K562 (cell line): Measurements from ENCODE around the gene ENO3. TPM values are rescaled to one million over a fixed set of nuclear protein-coding genes. Genes with fewer than 3 reads are reported as not detected.

Experiments used
- ESRRA ChIP-seq: fragments of 450-650 bp; IDR thresholded peaks from 2 replicates; pipeline ENCODE4 v1.6.1; 2014; ENCODE audit warnings: low read depth, mild to moderate bottlenecking, moderate library complexity, borderline replicate concordance
- HBP1 ChIP-seq: fragments of 450-650 bp; formaldehyde crosslinking; IDR thresholded peaks from 2 replicates; pipeline ENCODE4 v1.4.0; 2022; ENCODE audit warnings: missing genetic modification characterization
- HDGF ChIP-seq: fragments of 450-650 bp; IDR thresholded peaks from 2 replicates; pipeline ENCODE4 v1.6.1; 2016
- HMGN3 ChIP-seq: IDR thresholded peaks from 2 replicates; pipeline ENCODE4 v1.6.1; 2011; ENCODE audit warnings: borderline replicate concordance, low read depth, mild to moderate bottlenecking, mixed read lengths, low read length; ENCODE audit not compliant: insufficient read length; ENCODE audit errors: extremely low read depth
- JUND ChIP-seq, 2 experiments: IDR thresholded peaks; 2 replicates in 1 of 2; 3 replicates in 1 of 2; pipeline ENCODE4 v1.6.1; 2011; ENCODE audit warnings: borderline replicate concordance in 2 of 2, low read depth in 2 of 2, low read length in 2 of 2, improper control_type of control experiment in 1 of 2, missing biosample characterization in 1 of 2, missing genetic modification characterization in 1 of 2, missing genetic modification reagents in 1 of 2
- MCM3 ChIP-seq: fragments of 450-650 bp; IDR thresholded peaks from 2 replicates; pipeline ENCODE4 v1.6.1; 2016
- PHF20 ChIP-seq: fragments of 450-650 bp; IDR thresholded peaks from 2 replicates; pipeline ENCODE4 v1.6.1; 2018; ENCODE audit not compliant: partially characterized antibody
- RBFOX2 ChIP-seq: fragments of 200-400 bp; formaldehyde crosslinking; IDR thresholded peaks from 2 replicates; pipeline ENCODE4 v1.6.1; 2017; ENCODE audit warnings: low read depth, mild to moderate bottlenecking, low read length, moderate library complexity
- REST ChIP-seq, 2 experiments: fragments of 450-650 bp; formaldehyde crosslinking in 1 of 2; IDR thresholded peaks; 2 replicates each; pipeline versions ENCODE4 v1.4.0 to v1.6.1; 2014 to 2020; ENCODE audit warnings: mild to moderate bottlenecking in 2 of 2, borderline replicate concordance in 1 of 2, low read depth in 1 of 2
- TOE1 ChIP-seq, 2 experiments: fragments of 450-650 bp in 1 of 2; sonication (generic) in 1 of 2; formaldehyde crosslinking in 1 of 2; IDR thresholded peaks; 2 replicates each; pipeline versions ENCODE4 v1.7.1 to v1.8.0; 2016 to 2022; ENCODE audit warnings: borderline replicate concordance in 2 of 2, mild to moderate bottlenecking in 2 of 2, antibody characterized with exemption in 1 of 2, inconsistent platforms in 1 of 2, low read depth in 1 of 2, missing genetic modification reagents in 1 of 2, moderate library complexity in 1 of 2
- YY1 ChIP-seq, 3 experiments: IDR thresholded peaks; 2 replicates each; pipeline ENCODE4 v1.6.1; 2011; ENCODE audit warnings: low read length in 2 of 3, mild to moderate bottlenecking in 2 of 3, moderate library complexity in 2 of 3, borderline replicate concordance in 1 of 3, control low read depth in 1 of 3, low read depth in 1 of 3; ENCODE audit not compliant: insufficient read depth in 3 of 3, insufficient replicate concordance in 2 of 3, control insufficient read depth in 1 of 3, insufficient read length in 1 of 3; ENCODE audit errors: extremely low read depth in 1 of 3
- ZNF175 ChIP-seq: fragments of 200-800 bp; sonication (Bioruptor generic); IDR thresholded peaks from 2 replicates; pipeline ENCODE4 v1.6.1; 2016; ENCODE audit warnings: low read depth, mild to moderate bottlenecking, missing genetic modification characterization, missing compliant biosample characterization
- ZNF212 ChIP-seq: fragments of 450-650 bp; formaldehyde crosslinking; IDR thresholded peaks from 2 replicates; pipeline ENCODE4 v1.4.0; 2020; ENCODE audit warnings: mild to moderate bottlenecking
- ZNF780A ChIP-seq: fragments of 250-450 bp; sonication (Bioruptor Pico); IDR thresholded peaks from 2 replicates; pipeline ENCODE4 v1.5.0; 2021; ENCODE audit warnings: mild to moderate bottlenecking
- polyA plus RNA-seq, 8 experiments: library from polyadenylated mRNA; depleted of rRNA in 4 of 8; stranded (reverse) in 5 of 8; unstranded in 3 of 8; fragments of >200 nt; fragmentation: Nextera tagmentation in 2 of 8; fragmentation: Illumina TruSeq in 1 of 8; extraction: Ambion mirVana in 2 of 8; extraction: Trizol in 1 of 8; gene quantifications; 2 replicates each; pipeline versions ENCODE4 v1.2.1 to v1.2.3, GENCODE V29; 2011 to 2014; ENCODE audit warnings: inconsistent platforms in 1 of 8, missing spikeins in 1 of 8
- total RNA-seq, 7 experiments: library from RNA; depleted of rRNA in 6 of 7; stranded (reverse); fragments of >200 nt in 6 of 7; fragmentation: Illumina TruSeq in 2 of 7; extraction: Trizol in 2 of 7; gene quantifications; 2 replicates each; pipeline versions ENCODE4 v1.2.1 to v1.2.3, GENCODE V29; 2011 to 2021; ENCODE audit warnings: low replicate concordance in 1 of 7

ENO3 gene
- total and polyA plus RNA-seq, 9 of the 15 experiments (the other 6 are each of a cell fraction or from before 2014, with no cell fraction given) = 5.7 to 17.2 (median 9.9) TPM

GRCh38 chr17:4908711-4909496 lies 42.0 kb upstream of the ENO3 start (continued):
- TF ChIP-seq HDGF (peak; percentile 95), ZNF212 (CRISPR knock-in tag) (no peak), ZNF780A (no peak), RBFOX2 (no peak), HBP1 (peak; percentile 92), YY1 (IDR thresholded peaks at IDR 0.05; ENCODE audit: borderline replicate concordance in 1 of 3, control insufficient read depth in 1 of 3, extremely low read depth in 1 of 3, insufficient read depth in 3 of 3, insufficient read length in 1 of 3, insufficient replicate concordance in 2 of 3, low read depth in 1 of 3, low read length in 2 of 3) (peak in 1 of 3 experiments; percentile 33), TOE1 (IDR thresholded peaks at IDR 0.05; ENCODE audit: borderline replicate concordance) (0 out of 2 replicates have a peak, but pooled peaks have one; percentile 52), TOE1 (CRISPR knock-in tag; IDR thresholded peaks at IDR 0.05; ENCODE audit: borderline replicate concordance, low read depth) (no peak), MCM3 (peak; percentile 44; the same call in 1 of the 2 replicates), JUND (IDR thresholded peaks at IDR 0.05; ENCODE audit: borderline replicate concordance, low read depth, low read length) (peak; percentile 20; the same call in 1 of the 2 replicates), JUND (tag; IDR thresholded peaks at IDR 0.05; ENCODE audit: borderline replicate concordance, low read depth, low read length) (no peak), PHF20 (peak; percentile 40), REST (IDR thresholded peaks at IDR 0.05; ENCODE audit: borderline replicate concordance) (peak; percentile 77), REST (CRISPR knock-in tag; IDR thresholded peaks at IDR 0.05; ENCODE audit: low read depth) (no peak), HMGN3 (peak; percentile 55), ZNF175 (CRISPR knock-in tag) (no peak), ESRRA (no peak)
